Natural killer cell treated with Interleukin-12 subunit alpha and Interleukin-12 subunit beta and Interleukin-15 and Interleukin-18, amount 100 ng/mL, for 72 hours (primary cell): ENCODE data around the gene TCP1. TPM values are rescaled to one million over a fixed set of nuclear protein-coding genes. Genes with fewer than 3 reads are reported as not detected.
"Not testable (repeated sequence)": the region's sequence is repeated elsewhere in the genome, so short reads cannot be mapped to it uniquely, and the experiment has no call there.

ENCODE experiments used
- ATAC-seq, 2 donors: fragments of 150-1000 bp; cut with Tn5 transposase in 1 of 2; sonication (Bioruptor Pico), chemical (Tn5 transposase) in 1 of 2; 2 replicates each; pipeline ENCODE4 v1.10.0; 2021
- DNase-seq: peaks from one replicate; pipeline ENCODE4 v3.0.0; 2022; ENCODE audit warnings: low spot score
- H3K27ac Mint-ChIP-seq, 2 donors: 1 replicate in 1 of 2; 2 replicates in 1 of 2; pipeline ENCODE4 v1.8.0; 2022; ENCODE audit warnings: mixed read lengths in 2 of 2, mild to moderate bottlenecking in 1 of 2, moderate library complexity in 1 of 2
- H3K27me3 Mint-ChIP-seq, 2 donors: 1 replicate in 1 of 2; 2 replicates in 1 of 2; pipeline ENCODE4 v1.8.0; 2022; ENCODE audit warnings: mixed read lengths in 2 of 2
- H3K36me3 Mint-ChIP-seq: one replicate; pipeline ENCODE4 v1.8.0; 2022; ENCODE audit warnings: mixed read lengths
- H3K4me1 Mint-ChIP-seq, 2 donors: 1 replicate in 1 of 2; 2 replicates in 1 of 2; pipeline ENCODE4 v1.8.0; 2022; ENCODE audit warnings: low read depth in 2 of 2, mixed read lengths in 2 of 2, mild to moderate bottlenecking in 1 of 2
- H3K4me3 Mint-ChIP-seq: one replicate; pipeline ENCODE4 v1.8.0; 2022; ENCODE audit warnings: mixed read lengths
- H3K9me3 Mint-ChIP-seq: 2 replicates; pipeline ENCODE4 v1.8.0; 2022; ENCODE audit warnings: mixed read lengths
- total RNA-seq, 2 donors: library from RNA; stranded (reverse); gene quantifications; one replicate each; pipeline ENCODE4 v1.2.3, GENCODE V29; 2022

TCP1 gene
- total RNA-seq, 2 donors from 2014 or later = 360 to 498 TPM

DNA sequence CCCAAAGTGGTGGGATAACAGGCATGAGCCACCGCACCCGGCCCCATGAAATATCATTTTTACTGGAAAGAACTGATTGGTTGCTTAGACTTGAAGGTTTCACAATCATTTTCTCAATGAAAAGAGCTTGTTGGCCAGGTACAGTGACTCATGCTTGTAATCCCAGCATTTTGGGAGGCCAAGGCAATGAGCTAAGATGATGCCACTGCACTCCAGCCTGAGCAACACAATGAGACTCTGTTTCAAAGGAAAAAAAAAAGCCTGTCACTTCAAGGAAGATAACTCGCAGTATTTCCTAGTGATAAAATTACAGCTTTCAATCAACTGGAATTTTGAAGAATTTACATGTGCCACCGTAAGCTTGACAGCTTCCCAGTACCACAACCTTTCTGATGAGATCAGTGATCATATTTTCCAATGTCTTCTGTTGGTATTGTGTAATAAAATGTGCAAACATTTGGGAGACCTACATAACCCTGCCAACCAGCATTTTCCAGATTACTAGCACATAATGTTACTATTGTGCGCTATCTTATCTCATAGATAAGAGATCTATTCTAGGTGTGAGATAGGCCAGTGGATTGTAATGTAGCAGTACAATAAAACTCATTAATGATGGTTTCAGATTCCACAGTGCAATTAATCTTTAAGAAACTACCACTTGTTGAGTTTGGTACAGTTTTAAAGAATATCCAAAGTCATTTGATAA, 17.9 kb upstream of the TCP1 start:
- ATAC-seq (no peak), DNase-seq (no peak)
- H3K4me1 Mint-ChIP-seq = peaks cover 0 to 10% of the 10 kb centered on the region in 2 donors
- no peak overlapping the region for H3K4me3 Mint-ChIP-seq
- no peaks in the 10 kb centered on the region for H3K27me3 Mint-ChIP-seq
- no peaks in the 10 kb centered on the region for H3K36me3 Mint-ChIP-seq
- H3K27ac Mint-ChIP-seq = no peak overlapping the region
- no peaks in the 10 kb centered on the region for H3K9me3 Mint-ChIP-seq

- ATAC-seq (peak in 1 of 2 donors; percentile 50), DNase-seq (no peak)
- H3K4me1 Mint-ChIP-seq = peaks cover 0 to 12% of the 10 kb centered on the region in 2 donors
- no peaks in the 10 kb centered on the region for H3K27me3 Mint-ChIP-seq
- H3K36me3 Mint-ChIP-seq = no peaks in the 10 kb centered on the region
- H3K4me3 Mint-ChIP-seq = no peak overlapping the region
- H3K27ac Mint-ChIP-seq = no peak overlapping the region
- H3K9me3 Mint-ChIP-seq = no peaks in the 10 kb centered on the region
Measured at GRCh38 chr6:159806021-159806458, 16.6 kb upstream of the TCP1 start.

DNA sequence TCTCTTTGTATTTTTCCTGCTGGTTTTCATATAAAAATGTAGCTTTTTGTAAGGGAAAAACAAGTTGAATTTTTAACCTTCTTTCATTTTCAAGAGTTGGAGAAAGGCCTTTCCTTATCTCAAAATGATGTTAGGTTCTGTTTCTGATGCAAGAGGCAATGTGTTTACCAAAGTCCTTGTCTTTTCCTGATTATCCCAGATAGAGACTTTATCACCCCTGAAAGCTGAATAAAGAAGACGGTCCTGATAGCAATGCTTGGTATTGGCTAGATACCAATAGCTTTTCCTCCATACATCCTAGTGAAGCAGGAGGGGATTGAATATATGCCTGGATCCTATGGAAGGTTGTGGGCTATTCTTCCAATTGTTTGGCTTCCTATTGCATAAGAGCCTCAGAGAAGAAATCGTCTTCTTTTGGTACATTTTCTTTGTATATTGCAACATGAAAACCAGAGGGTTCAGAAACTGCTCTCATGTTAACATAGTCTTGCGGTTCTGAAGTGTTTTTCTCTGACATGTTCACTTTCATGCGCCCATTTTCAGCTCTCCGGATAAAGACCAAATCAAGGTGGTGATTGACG, 16.1 kb upstream of the TCP1 start:
- no peak for DNase-seq
- Mint-ChIP-seq H3K36me3 (no peaks in the 10 kb centered on the region), H3K27me3 (no peaks in the 10 kb centered on the region), H3K4me3 (no peak overlapping the region), H3K9me3 (no peaks in the 10 kb centered on the region), H3K4me1 (peaks cover 0 to 12% of the 10 kb centered on the region in 2 donors), H3K27ac (no peak overlapping the region)
- no peak for ATAC-seq

GRCh38 chr6:159804504-159804903, 15.1 kb upstream of the TCP1 start:
- Mint-ChIP-seq H3K27me3 (no peaks in the 10 kb centered on the region), H3K27ac (peak overlapping the region in 1 of 2 donors; percentile 50), H3K36me3 (peaks cover 2% of the 10 kb centered on the region)

GRCh38 chr6:159801935-159802334, 12.5 kb upstream of the TCP1 start:
- H3K9me3 Mint-ChIP-seq = no peaks in the 10 kb centered on the region
- H3K4me3 Mint-ChIP-seq = no peak overlapping the region
- H3K27me3 Mint-ChIP-seq = no peaks in the 10 kb centered on the region
- no peak for ATAC-seq
- no peak overlapping the region for H3K27ac Mint-ChIP-seq
- DNase-seq = no peak
- peaks cover 4 to 13% of the 10 kb centered on the region in 2 donors for H3K4me1 Mint-ChIP-seq
- peaks cover 18% of the 10 kb centered on the region for H3K36me3 Mint-ChIP-seq

More at GRCh38 chr6:159804504-159804903, 15.1 kb upstream of the TCP1 start:
- DNase-seq (no peak), ATAC-seq (no peak)
- H3K9me3 Mint-ChIP-seq = no peaks in the 10 kb centered on the region
- H3K4me3 Mint-ChIP-seq = no peak overlapping the region
- peaks cover 0 to 11% of the 10 kb centered on the region in 2 donors for H3K4me1 Mint-ChIP-seq

GRCh38 chr6:159800141-159800865, 10.9 kb upstream of the TCP1 start, which contains the start of gene PNLDC1:
TSS of gene PNLDC1 (plus strand) at chr6:159800276. CDS start at chr6:159800308, 32 bp downstream.
- H3K4me3 Mint-ChIP-seq = no peak within 1 kb of the TSS
- H3K9me3 Mint-ChIP-seq = no peaks in the 10 kb centered on the region
- no peak for DNase-seq
- no peak for ATAC-seq
- no peaks in the 10 kb centered on the region for H3K27me3 Mint-ChIP-seq
- H3K36me3 Mint-ChIP-seq = peaks cover 18% of the 10 kb centered on the region
- H3K27ac Mint-ChIP-seq = peak within 1 kb of the TSS in 1 of 2 donors; percentile 22
- peaks cover 4 to 10% of the 10 kb centered on the region in 2 donors for H3K4me1 Mint-ChIP-seq

DNA sequence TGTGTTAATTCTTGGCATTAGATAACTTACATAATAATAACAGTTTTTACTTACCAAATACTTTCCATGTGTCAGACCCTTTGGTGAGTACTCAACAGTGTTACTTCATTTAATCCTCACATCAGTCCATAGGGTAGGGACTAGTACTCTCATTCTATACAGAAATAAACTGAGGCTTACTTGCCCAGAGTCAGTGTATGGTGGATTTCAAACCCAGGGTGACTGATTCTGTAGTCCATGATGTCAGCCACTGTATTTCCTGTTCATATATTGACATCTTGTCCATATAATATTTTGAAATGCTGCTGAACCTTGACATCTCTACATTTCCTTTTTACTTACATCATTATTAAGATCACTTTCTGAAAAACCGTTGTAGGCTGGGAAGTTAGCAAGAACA, 8.2 kb upstream of the TCP1 start:
- ATAC-seq (no peak), DNase-seq (no peak)
- Mint-ChIP-seq H3K27me3 (no peaks in the 10 kb centered on the region), H3K9me3 (no peaks in the 10 kb centered on the region), H3K4me1 (peaks cover 7 to 13% of the 10 kb centered on the region in 2 donors), H3K27ac (peak overlapping the region in 1 of 2 donors; percentile 29), H3K36me3 (peaks cover 26% of the 10 kb centered on the region), H3K4me3 (no peak overlapping the region)

GRCh38 chr6:159794976-159795375, 5.6 kb upstream of the TCP1 start:
- not testable (repeated sequence) for ATAC-seq, H3K9me3 Mint-ChIP-seq, H3K27me3 Mint-ChIP-seq, DNase-seq, H3K4me3 Mint-ChIP-seq
- peaks cover 39% of the 10 kb centered on the region for H3K36me3 Mint-ChIP-seq
- peak overlapping the region in 1 of 2 donors; percentile 34 for H3K27ac Mint-ChIP-seq
- H3K4me1 Mint-ChIP-seq = peaks cover 18 to 31% of the 10 kb centered on the region in 2 donors

GRCh38 chr6:159790956-159791598, 1.7 kb upstream of the TCP1 start:
- ATAC-seq = no peak
- H3K36me3 Mint-ChIP-seq = peaks cover 41% of the 10 kb centered on the region
- DNase-seq = no peak
- no peaks in the 10 kb centered on the region for H3K27me3 Mint-ChIP-seq
- H3K9me3 Mint-ChIP-seq = no peaks in the 10 kb centered on the region
- peak overlapping the region; percentile 92 to 99 for H3K27ac Mint-ChIP-seq
- H3K4me1 Mint-ChIP-seq = peaks cover 27 to 49% of the 10 kb centered on the region in 2 donors
- H3K4me3 Mint-ChIP-seq = peak overlapping the region; percentile 92

DNA sequence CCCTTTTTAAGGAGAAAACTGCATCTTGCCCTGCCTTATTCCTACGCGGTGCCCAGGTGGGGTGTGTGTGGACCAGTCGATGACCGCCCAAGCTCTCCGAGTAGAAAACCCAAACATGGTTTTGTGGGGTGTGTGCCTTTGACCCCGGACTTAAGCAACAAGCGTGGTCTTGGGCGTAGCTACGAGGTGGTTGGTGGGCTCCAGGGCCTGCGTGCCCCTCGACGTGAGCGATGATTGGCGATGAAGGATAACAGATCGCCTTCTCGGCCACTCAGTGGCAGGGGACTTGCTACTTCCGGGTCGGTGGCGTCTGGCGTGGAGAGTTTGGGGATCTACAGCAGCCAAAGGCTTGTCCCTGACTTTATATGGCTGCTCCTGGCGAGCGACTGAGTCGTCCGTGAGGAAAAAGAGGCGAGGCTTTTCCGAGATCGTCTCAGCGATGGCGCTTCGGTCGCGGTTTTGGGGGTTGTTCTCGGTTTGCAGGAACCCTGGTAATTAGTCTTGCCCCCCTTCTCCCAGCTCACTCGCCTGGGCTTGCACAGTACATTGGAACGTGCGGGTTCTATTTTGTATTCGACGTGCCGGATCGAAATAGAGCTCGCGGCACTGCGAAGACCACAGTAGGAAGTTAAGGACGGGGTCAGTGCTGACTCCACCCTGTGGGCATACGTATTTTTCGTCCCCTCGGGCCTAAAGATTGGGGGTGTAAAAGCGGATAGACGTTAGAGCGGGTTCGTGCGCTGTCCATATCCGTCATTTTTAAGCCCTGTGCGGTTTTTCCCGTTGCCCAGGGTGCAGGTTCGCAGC, 950 bp upstream of the TCP1 start, which contains the start of gene MRPL18:
Gene MRPL18, plus strand, starts transcription at position 319 of the 807 bp plus-strand sequence. Its CDS starts 121 bp downstream, at position 440.
- Mint-ChIP-seq H3K27me3 (no peaks in the 10 kb centered on the region), H3K9me3 (no peaks in the 10 kb centered on the region), H3K27ac (peak within 1 kb of the TSS; percentile 92 to 99), H3K4me1 (peaks cover 28 to 51% of the 10 kb centered on the region in 2 donors), H3K4me3 (peak within 1 kb of the TSS; percentile 92), H3K36me3 (peaks cover 42% of the 10 kb centered on the region)
- ATAC-seq (peak; percentile 92 to 94), DNase-seq (peak; percentile 94)

GRCh38 chr6:159788753-159789376, 537 bp downstream of the TCP1 start:
- H3K27me3 Mint-ChIP-seq = no peaks in the 10 kb centered on the region
- no peak for ATAC-seq

DNA sequence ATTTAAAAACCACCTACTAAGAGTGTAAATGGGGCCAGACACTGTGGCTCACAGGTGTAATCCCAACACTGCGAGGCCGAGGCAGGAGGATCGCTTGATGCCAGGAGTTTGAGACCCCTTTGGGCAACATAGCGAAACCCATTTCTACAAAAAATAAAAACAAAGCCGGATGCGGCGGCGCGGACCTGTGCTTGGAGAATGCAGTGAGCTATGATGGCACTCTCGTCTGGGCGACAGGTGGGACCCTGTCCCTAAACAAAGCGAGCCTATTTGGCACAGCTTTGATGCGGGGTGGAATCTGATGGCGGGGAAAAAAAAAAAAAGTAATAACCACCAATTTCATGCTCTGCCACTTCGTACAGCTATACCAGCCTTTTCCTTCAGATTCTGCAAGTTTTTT, 1.1 kb downstream of the TCP1 start:
- DNase-seq (no peak), ATAC-seq (no peak)
- H3K9me3 Mint-ChIP-seq = no peaks in the 10 kb centered on the region
- peaks cover 34 to 57% of the 10 kb centered on the region in 2 donors for H3K4me1 Mint-ChIP-seq
- H3K27ac Mint-ChIP-seq = peak overlapping the region; percentile 92 to 99
- peak overlapping the region; percentile 92 for H3K4me3 Mint-ChIP-seq
- no peaks in the 10 kb centered on the region for H3K27me3 Mint-ChIP-seq
- H3K36me3 Mint-ChIP-seq = peaks cover 52% of the 10 kb centered on the region

More at GRCh38 chr6:159788753-159789376, 537 bp downstream of the TCP1 start:
- DNase-seq = peak; percentile 64
- Mint-ChIP-seq H3K9me3 (no peaks in the 10 kb centered on the region), H3K4me3 (peak overlapping the region; percentile 92), H3K36me3 (peaks cover 47% of the 10 kb centered on the region), H3K27ac (peak overlapping the region; percentile 92 to 99), H3K4me1 (peaks cover 34 to 57% of the 10 kb centered on the region in 2 donors)
